ENCODE results near the gene BATF2.

- TF ChIP-seq POLR2A (IDR thresholded peaks at IDR 0.05; ENCODE audit: low read length) = no peak
- TF ChIP-seq GATA1 (IDR thresholded peaks at IDR 0.05; ENCODE audit: low read depth, low read length) = no peak
These were observed at the start of gene BATF2 for GRCh38 chr11:64996710-64997380.

Data from erythroblast (primary cell).